SK-N-SH (cell line): ENCODE measurements around the gene CCDC121.

Experiments
- CTCF ChIP-seq: fragments of 200-600 bp; sonication (generic); IDR thresholded peaks from 2 replicates; pipeline ENCODE4 v1.6.1; 2017; ENCODE audit warnings: antibody characterized with exemption, mild to moderate bottlenecking, moderate library complexity
- EP300 ChIP-seq, 2 experiments: IDR thresholded peaks; 2 replicates each; pipeline versions ENCODE4 v1.4.0 to v1.6.1; 2012; ENCODE audit warnings: borderline replicate concordance in 1 of 2, low read depth in 1 of 2, low read length in 1 of 2
- EZH2phosphoT487 ChIP-seq: fragments of 200-600 bp; sonication (generic); IDR thresholded peaks from 2 replicates; pipeline ENCODE4 v1.6.1; 2017; ENCODE audit warnings: low read depth, mixed run types, mild to moderate bottlenecking, antibody characterized with exemption, moderate library complexity, borderline replicate concordance
- GABPA ChIP-seq: IDR thresholded peaks from 2 replicates; pipeline ENCODE4 v1.4.0; 2012; ENCODE audit warnings: low read depth, mild to moderate bottlenecking
- JUND ChIP-seq: IDR thresholded peaks from 2 replicates; pipeline ENCODE4 v1.4.0; 2012
- MAX ChIP-seq: IDR thresholded peaks from 2 replicates; pipeline ENCODE4 v1.4.0; 2012; ENCODE audit warnings: low read depth
- NFIC ChIP-seq: IDR thresholded peaks from 2 replicates; pipeline ENCODE4 v1.4.0; 2012; ENCODE audit warnings: borderline replicate concordance
- NRF1 ChIP-seq: IDR thresholded peaks from 2 replicates; pipeline ENCODE4 v1.6.1; 2012; ENCODE audit warnings: low read depth, mild to moderate bottlenecking, low read length
- PBX3 ChIP-seq: IDR thresholded peaks from 2 replicates; pipeline ENCODE4; 2012
- RAD21 ChIP-seq: IDR thresholded peaks from 2 replicates; pipeline ENCODE4 v1.6.1; 2012; ENCODE audit warnings: mild to moderate bottlenecking, low read length
- REST ChIP-seq: IDR thresholded peaks from 2 replicates; pipeline ENCODE4 v1.6.1; 2012; ENCODE audit warnings: mild to moderate bottlenecking, low read depth, low read length, moderate library complexity
- SMC3 ChIP-seq: IDR thresholded peaks from 2 replicates; pipeline ENCODE4 v1.6.1; 2012; ENCODE audit warnings: low read depth, low read length, improper control_type of control experiment
- USF1 ChIP-seq: IDR thresholded peaks from 2 replicates; pipeline ENCODE4 v1.4.0; 2012; ENCODE audit warnings: low read depth, borderline replicate concordance

GRCh38 chr2:27615316-27615715 lies 13.5 kb downstream of the CCDC121 start:
- TF ChIP-seq CTCF (no peak), REST (no peak), JUND (no peak), USF1 (no peak), PBX3 (no peak), EZH2phosphoT487 (no peak), NRF1 (no peak), NFIC (no peak), MAX (no peak), SMC3 (no peak), GABPA (no peak), RAD21 (no peak), EP300 (IDR thresholded peaks at IDR 0.05; ENCODE audit: borderline replicate concordance in 1 of 2, low read depth in 1 of 2, low read length in 1 of 2) (no peak)
